ENCODE results near the gene PCDHB7. TPM values are rescaled to one million over a fixed set of nuclear protein-coding genes. Genes with fewer than 3 reads are reported as not detected.
A peak's percentile ranks its signal among the peaks of the same experiment; 100 is the strongest.
"Not testable (repeated sequence)": the region's sequence is repeated elsewhere in the genome, so short reads cannot be mapped to it uniquely, and the experiment has no call there.

Gene PCDHB7
- total RNA-seq, 1 donor from 2014 or later: 0.21 TPM

GRCh38 chr5:141135030-141135717 is 37.3 kb upstream of the PCDHB7 start, which contains the start of gene PCDHB5:
Gene PCDHB5, plus strand, starts transcription at chr5:141135206. Its CDS starts 229 bp downstream, at chr5:141135435.
- no peak within 1 kb of the TSS for H3K27ac Mint-ChIP-seq
- H3K4me1 ChIP-seq: no peaks in the 10 kb centered on the region
- peak within 1 kb of the TSS; percentile 5 for H3K9ac ChIP-seq
- peak within 1 kb of the TSS; percentile 25 for H3K4me2 ChIP-seq
- peak; percentile 54 for DNase-seq (ENCODE audit: low spot score)
- H3K36me3 ChIP-seq: peaks cover 9% of the 10 kb centered on the region
- no peak within 1 kb of the TSS for H2AFZ ChIP-seq (replicated peaks)
- H3K4me1 Mint-ChIP-seq: no peaks in the 10 kb centered on the region
- no peaks in the 10 kb centered on the region for H3K27me3 ChIP-seq
- TF ChIP-seq EZH2phosphoT487 (IDR thresholded peaks at IDR 0.05) (no peak), CTCF (IDR thresholded peaks at IDR 0.05) (peak; percentile 53)
- peaks cover 51% of the 10 kb centered on the region for H3K9me3 Mint-ChIP-seq
- H3K27ac ChIP-seq: no peak within 1 kb of the TSS
- H3K79me2 ChIP-seq (ENCODE audit: low read depth): no peaks in the 10 kb centered on the region
- peaks cover 19% of the 10 kb centered on the region for H3K9me3 ChIP-seq (ENCODE audit: low read depth)
- H3K4me3 Mint-ChIP-seq: no peak within 1 kb of the TSS
- peaks cover 14% of the 10 kb centered on the region for H3K36me3 Mint-ChIP-seq
- H3F3A ChIP-seq (ENCODE audit: low read depth): peaks cover 5% of the 10 kb centered on the region
- no peaks in the 10 kb centered on the region for H4K20me1 ChIP-seq (ENCODE audit: low read depth)
- peaks cover 3% of the 10 kb centered on the region for H3K27me3 Mint-ChIP-seq (ENCODE audit: insufficient read depth, low read depth)
- peak within 1 kb of the TSS; percentile 34 for H3K4me3 ChIP-seq

GRCh38 chr5:141135718-141136266 is 36.7 kb upstream of the PCDHB7 start:
- TF ChIP-seq EZH2 (IDR thresholded peaks at IDR 0.05) (no peak), EZH2phosphoT487 (IDR thresholded peaks at IDR 0.05) (no peak), CTCF (IDR thresholded peaks at IDR 0.05) (no peak)
- peak overlapping the region; percentile 34 for H3K4me3 ChIP-seq
- H3K9me3 ChIP-seq (ENCODE audit: low read depth): peaks cover 19% of the 10 kb centered on the region
- peaks cover 9% of the 10 kb centered on the region for H3K36me3 ChIP-seq
- H3K27me3 ChIP-seq: no peaks in the 10 kb centered on the region
- DNase-seq (ENCODE audit: low spot score): no peak
- no peak overlapping the region for H3K4me3 Mint-ChIP-seq
- no peaks in the 10 kb centered on the region for H3K79me2 ChIP-seq (ENCODE audit: low read depth)
- H3K4me1 Mint-ChIP-seq: no peaks in the 10 kb centered on the region
- H3K27ac Mint-ChIP-seq: no peak overlapping the region
- H3K9ac ChIP-seq: no peak overlapping the region
- H3K27me3 Mint-ChIP-seq (ENCODE audit: insufficient read depth, low read depth): peaks cover 3% of the 10 kb centered on the region
- H3K36me3 Mint-ChIP-seq: peaks cover 14% of the 10 kb centered on the region
- H3K27ac ChIP-seq: no peak overlapping the region
- H3K4me1 ChIP-seq: no peaks in the 10 kb centered on the region
- peaks cover 5% of the 10 kb centered on the region for H3F3A ChIP-seq (ENCODE audit: low read depth)
- H2AFZ ChIP-seq (replicated peaks): no peak overlapping the region
- peak overlapping the region; percentile 25 for H3K4me2 ChIP-seq
- H4K20me1 ChIP-seq (ENCODE audit: low read depth): no peaks in the 10 kb centered on the region
- peaks cover 47% of the 10 kb centered on the region for H3K9me3 Mint-ChIP-seq

- not testable (repeated sequence) for H3K79me2 ChIP-seq (ENCODE audit: low read depth); H3K27me3 Mint-ChIP-seq (ENCODE audit: insufficient read depth, low read depth); H3K27ac Mint-ChIP-seq; H3K4me3 ChIP-seq; H3K36me3 ChIP-seq; H4K20me1 ChIP-seq (ENCODE audit: low read depth); H3K4me1 ChIP-seq; H3K4me3 Mint-ChIP-seq; H3K4me2 ChIP-seq; H3K9ac ChIP-seq; H3K27ac ChIP-seq; H3K27me3 ChIP-seq; H3F3A ChIP-seq (ENCODE audit: low read depth); H3K4me1 Mint-ChIP-seq; DNase-seq (ENCODE audit: low spot score); H2AFZ ChIP-seq (replicated peaks)
- peaks cover 14% of the 10 kb centered on the region for H3K36me3 Mint-ChIP-seq
- peaks cover 43% of the 10 kb centered on the region for H3K9me3 Mint-ChIP-seq
- peaks cover 19% of the 10 kb centered on the region for H3K9me3 ChIP-seq (ENCODE audit: low read depth)
These were observed 35.1 kb upstream of the PCDHB7 start for GRCh38 chr5:141137346-141137745.

- DNase-seq (ENCODE audit: low spot score): peak; percentile 5
- Mint-ChIP-seq H3K4me3 (no peak within 1 kb of the TSS), H3K27me3 (ENCODE audit: insufficient read depth, low read depth) (no peaks in the 10 kb centered on the region), H3K27ac (no peak within 1 kb of the TSS), H3K36me3 (no peaks in the 10 kb centered on the region), H3K4me1 (no peaks in the 10 kb centered on the region), H3K9me3 (peaks cover 35% of the 10 kb centered on the region)
- Histone ChIP-seq H3K9me3 (ENCODE audit: low read depth) (no peaks in the 10 kb centered on the region), H3F3A (ENCODE audit: low read depth) (no peaks in the 10 kb centered on the region), H3K9ac (no peak within 1 kb of the TSS), H3K4me1 (no peaks in the 10 kb centered on the region), H3K36me3 (no peaks in the 10 kb centered on the region), H3K4me2 (no peak within 1 kb of the TSS), H2AFZ (replicated peaks) (no peak within 1 kb of the TSS), H3K27ac (no peak within 1 kb of the TSS), H4K20me1 (ENCODE audit: low read depth) (no peaks in the 10 kb centered on the region), H3K27me3 (peaks cover 3% of the 10 kb centered on the region), H3K4me3 (no peak within 1 kb of the TSS), H3K79me2 (ENCODE audit: low read depth) (no peaks in the 10 kb centered on the region)
- TF ChIP-seq EZH2 (IDR thresholded peaks at IDR 0.05) (no peak), EZH2phosphoT487 (IDR thresholded peaks at IDR 0.05) (no peak), CTCF (IDR thresholded peaks at IDR 0.05) (peak; percentile 37)
These were observed 22.6 kb upstream of the PCDHB7 start, which contains the start of gene PCDHB6 for GRCh38 chr5:141149812-141150211. Gene PCDHB6, plus strand, starts transcription at chr5:141150057. Its CDS starts 201 bp downstream, at chr5:141150258.
